CD4-positive, alpha-beta T cell treated with Interleukin-6 at 100 ng/mL for 8 hours (primary cell): Measurements from ENCODE around the gene LIMD2.

Experiments
- DNase-seq: peaks from one replicate; pipeline ENCODE4 v3.0.0-alpha.2; 2020; ENCODE audit warnings: mixed read lengths, low spot score

Gene LIMD2

GRCh38 chr17:63681530-63681929 lies 18.4 kb downstream of the LIMD2 start:
- no peak for DNase-seq

DNA sequence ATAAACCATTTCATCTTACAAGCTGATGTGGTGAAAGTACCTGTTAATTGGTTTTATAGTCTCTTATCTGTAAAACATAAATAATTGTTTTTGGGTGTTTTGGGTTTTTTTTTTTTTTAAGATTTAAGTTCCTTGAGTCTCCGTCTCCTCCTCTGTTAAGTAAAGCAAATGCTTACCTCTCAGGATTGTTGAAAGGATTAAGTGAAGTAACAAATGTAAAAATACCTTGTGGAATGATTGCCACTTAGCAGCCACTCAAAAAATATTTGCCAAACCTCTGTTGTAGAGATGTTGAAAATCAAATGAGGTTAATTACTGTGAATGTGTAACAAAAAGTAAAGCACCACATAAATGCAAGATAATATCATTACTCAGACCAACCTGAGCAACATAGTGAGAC lies 19.2 kb downstream of the LIMD2 start:
- no peak for DNase-seq

DNA sequence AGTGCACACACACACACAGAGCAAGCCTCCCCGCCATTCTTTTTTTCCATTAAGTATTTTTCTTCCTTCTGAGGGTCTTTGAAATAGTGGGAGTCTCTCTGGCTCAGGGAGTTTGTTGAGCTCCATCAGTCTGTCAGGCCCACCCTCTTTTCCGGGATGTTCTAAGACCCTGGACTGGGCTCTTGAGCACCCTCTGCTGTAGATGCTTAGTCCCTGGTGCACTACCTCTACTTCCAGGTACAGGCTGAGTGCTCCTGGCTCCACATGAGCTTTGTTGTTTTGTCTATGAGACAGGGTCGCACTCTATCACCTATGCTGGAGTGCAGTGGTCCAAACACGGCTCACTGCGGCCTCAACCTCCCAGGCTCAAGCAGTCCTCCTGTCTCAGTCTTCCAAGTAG lies 20.7 kb downstream of the LIMD2 start:
- DNase-seq, result no peak

DNA sequence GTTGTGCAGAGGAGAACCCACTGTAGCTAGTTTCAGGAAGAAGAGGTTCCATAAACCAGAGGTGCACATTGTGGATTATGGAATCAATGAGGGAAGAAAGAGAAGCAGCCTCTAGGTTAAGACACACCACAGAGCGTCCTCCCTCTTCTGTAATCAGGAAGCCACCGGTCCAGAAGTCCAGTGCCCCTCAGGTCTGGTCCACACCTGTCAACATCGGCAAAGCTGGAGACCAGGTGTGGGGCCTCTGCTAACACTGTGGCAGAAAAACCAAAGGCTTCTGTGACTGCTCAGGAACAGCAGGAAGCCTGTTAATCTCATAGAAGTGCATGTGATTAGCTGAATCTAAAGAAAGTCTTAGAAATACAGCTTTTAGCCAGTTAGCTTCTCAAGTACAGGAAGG lies 23.3 kb downstream of the LIMD2 start:
- no peak for DNase-seq

- no peak for DNase-seq
Measured at GRCh38 chr17:63675607-63676546, 24.0 kb downstream of the LIMD2 start.

- no peak for DNase-seq
Measured at GRCh38 chr17:63675231-63675606, 24.7 kb downstream of the LIMD2 start.

DNA sequence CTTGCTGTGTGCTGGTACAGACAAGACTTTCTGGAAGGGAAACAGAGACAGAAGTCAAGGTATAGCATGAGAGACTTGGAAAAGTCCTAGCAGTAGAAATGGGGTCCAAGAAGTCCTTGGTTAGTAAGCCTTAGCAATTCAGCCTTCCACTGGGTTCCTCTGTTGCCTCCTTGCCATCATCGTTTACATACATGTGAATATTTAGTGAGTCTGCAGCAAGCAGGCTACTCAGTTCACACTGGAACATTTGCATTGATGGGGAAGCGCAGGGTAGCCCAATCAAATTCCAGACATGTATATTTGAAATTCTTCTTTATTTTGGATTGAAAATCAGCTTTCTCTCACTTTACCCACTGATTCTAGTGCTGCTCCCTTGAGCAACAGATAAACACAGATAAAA lies 27.1 kb downstream of the LIMD2 start:
- no peak for DNase-seq

DNA sequence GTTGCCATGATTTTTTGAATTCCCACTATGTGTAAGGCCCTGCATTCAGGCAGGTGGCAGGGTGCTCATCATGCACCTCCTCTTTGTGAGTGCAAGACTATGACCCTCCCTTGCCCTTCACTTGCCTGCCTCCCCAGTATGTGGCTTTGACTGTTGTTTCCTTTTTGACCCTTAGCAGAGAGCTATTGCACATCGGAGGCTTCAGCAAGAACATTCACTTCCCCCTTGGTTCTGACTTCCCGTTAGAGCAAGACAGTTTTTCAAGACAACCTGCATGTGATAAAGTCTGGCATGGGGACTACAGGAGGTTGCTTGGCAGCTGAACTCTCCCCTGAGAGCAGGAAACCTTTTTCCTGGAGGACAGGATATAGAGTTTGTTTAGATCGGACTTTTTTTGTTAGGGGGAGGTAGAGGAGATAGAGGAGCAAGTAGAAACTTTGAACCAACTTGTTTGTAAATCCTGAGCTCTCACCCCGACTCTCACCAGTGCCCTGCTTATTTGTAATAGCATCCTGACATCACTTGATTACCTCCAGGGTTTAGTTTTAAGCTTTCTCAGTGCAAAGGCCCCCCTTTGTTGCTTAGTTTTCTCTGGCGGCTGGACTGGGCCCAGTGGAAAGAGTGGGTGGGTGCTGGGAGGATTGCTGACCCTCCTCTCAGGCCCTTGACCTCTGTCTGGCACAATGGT lies 34.3 kb downstream of the LIMD2 start:
- DNase-seq, result no peak

GRCh38 chr17:63659850-63660249 lies 40.1 kb downstream of the LIMD2 start:
- DNase-seq, result no peak

GRCh38 chr17:63658366-63658765 lies 41.6 kb downstream of the LIMD2 start:
- DNase-seq, result no peak

DNA sequence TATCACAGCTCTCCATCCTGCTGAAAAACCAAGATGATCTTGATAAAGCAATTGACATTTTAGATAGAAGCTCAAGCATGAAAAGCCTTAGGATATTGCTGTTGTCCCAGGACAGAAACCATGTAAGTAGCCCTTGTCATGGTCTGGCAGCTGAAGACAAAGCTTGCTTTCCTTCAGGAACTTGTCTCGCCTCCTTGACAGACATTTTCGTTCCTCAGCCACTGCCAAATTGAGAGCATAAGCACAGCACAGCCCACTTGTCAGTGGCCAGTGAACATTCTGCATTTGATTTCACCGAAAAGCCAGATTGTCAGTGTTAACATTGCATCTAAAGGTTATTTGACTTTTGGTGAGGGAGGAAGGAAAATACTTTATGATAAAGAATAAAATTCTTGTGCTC lies 42.1 kb downstream of the LIMD2 start:
- no peak for DNase-seq

DNA sequence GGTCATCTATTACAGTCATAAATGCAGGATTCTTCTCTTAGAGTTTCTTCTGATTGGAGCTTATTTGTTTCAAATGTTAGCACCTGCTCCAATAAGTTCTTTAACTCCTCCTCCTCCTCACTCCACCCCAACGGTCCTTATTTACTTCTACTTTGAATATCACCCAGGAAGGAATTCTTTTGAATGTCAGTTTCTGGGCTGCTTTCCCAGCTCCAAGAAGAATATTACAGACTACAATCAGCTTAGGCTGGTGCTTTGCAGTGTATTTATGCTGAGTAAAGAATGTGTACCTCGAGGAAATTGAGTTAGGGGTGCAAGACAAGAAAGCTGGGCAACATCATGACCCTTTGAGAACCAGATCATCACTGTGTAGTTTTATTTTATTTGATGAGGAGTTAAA lies 46.9 kb downstream of the LIMD2 start:
- no peak for DNase-seq

- no peak for DNase-seq
Measured at GRCh38 chr17:63652106-63652505, 47.8 kb downstream of the LIMD2 start.

DNA sequence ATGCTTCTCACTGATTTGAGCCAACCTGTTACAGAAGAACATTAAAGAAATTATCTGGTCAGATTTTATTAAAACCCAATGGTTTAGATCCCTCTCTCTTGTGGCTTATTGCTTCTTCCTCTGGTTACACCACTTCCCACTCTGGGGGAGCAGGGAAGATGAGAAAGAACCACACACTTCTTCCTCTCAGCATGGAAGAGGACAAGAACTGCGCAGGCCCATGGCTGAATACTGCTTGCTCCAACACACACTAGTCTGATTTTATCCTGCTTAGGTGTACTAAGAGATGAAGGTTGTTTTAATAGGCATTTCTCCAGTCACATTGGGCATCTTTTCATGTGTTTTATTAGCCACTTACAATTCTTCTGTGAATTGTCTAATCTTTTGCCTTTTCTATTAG lies 50.1 kb downstream of the LIMD2 start:
- DNase-seq, result no peak

- no peak for DNase-seq
Measured at GRCh38 chr17:63647936-63648335, 52.0 kb downstream of the LIMD2 start.

DNA sequence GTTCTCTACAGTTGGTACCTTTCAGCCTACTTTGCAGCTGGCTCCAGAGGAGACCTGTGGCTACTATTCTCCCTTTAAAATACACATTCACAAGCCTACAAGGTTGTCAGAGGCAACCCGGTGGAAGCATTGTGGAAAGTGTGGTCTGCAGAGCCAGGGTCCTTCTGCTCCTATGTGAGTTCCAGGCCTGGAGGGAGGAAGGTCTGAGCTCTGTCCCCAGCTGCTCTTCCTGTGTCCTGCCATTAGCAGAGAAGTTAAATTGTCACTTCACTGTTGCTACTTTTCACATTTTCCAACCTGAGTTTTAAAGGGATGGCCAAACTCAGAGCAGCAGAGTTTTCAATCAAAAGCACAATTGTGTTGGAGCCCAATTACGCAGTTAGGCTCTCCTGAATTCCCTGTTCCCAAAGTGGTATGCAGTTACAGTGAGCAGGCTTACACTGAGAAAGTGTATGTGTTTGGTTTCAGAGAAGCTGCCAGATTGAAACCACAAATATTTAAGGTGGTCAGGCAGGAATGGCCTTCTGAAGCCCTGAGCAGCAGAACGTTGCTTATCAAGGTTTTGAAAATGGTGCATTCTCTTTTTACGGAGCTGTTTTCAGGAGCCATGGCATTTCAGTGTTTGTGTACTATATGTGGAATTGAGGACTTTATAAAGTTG lies 52.7 kb downstream of the LIMD2 start:
- DNase-seq, result no peak

DNA sequence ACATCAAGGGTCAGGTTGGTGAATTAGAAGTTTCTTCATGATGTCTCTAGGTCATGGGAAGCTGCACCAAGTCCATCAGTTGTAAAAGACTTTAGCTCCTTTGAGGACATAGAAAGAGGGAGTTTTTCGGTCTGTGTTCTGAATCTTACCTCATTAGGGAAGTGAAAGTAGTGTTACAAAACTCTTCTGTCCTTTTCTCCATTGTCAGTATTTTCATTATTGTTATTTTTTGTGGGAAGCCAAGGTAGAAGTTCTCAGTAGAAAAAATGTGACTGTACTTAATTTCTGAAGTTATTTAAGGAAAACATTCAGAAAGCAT lies 53.5 kb downstream of the LIMD2 start:
- DNase-seq, result no peak
